ENCODE measurements around the gene RPAIN.

Gene RPAIN

GRCh38 chr17:5481451-5481850, 61.5 kb downstream of the RPAIN start:
- no peak for DNase-seq (ENCODE audit: low read depth)
- no peak for TF ChIP-seq CTCF (IDR thresholded peaks at IDR 0.05; ENCODE audit: insufficient read depth, low read depth, low read length, missing control alignments)
- H3K4me3 ChIP-seq (ENCODE audit: low read length) = no peak overlapping the region

All from epithelial cell of esophagus (primary cell).